ENCODE measurements around the gene PDE10A. TPM values are rescaled to one million over a fixed set of nuclear protein-coding genes. Genes with fewer than 3 reads are reported as not detected.

The PDE10A gene
- total and polyA plus RNA-seq, 2 of the 13 experiments (the other 11 are each of a cell fraction or from before 2014, with no cell fraction given), result not detected

DNA sequence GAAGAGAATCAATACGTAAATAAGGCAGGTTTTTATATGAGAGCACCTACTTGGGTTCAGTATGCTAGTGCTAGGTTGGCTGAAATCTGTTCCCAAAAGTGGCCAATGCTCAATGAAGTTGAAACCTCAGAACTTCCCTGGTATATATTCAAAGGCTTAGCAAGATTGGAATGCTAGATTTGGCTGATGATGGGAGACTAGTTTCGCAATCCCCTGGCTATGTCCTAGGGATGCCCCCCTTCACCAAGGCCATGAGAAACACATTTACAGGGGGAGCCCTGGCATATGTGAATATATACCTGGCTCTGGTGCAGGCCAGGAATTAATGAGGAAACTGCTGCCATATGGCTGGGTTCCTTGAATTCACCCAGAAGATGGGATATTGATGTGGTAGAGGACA lies 211.2 kb downstream of the PDE10A start:
- FAIRE-seq, result no peak
- TF ChIP-seq CEBPB (IDR thresholded peaks at IDR 0.05; ENCODE audit: borderline replicate concordance, low read depth, low read length), result peak; percentile 29; the same call in 1 of the 2 replicates
- TF ChIP-seq CHD2 (IDR thresholded peaks at IDR 0.05; ENCODE audit: low read depth, low read length), result no peak
- in situ Hi-C loops (cut with HindIII; ENCODE audit: extremely low pct_ligation_motif_present, low pct_unique_long_range_greater_than_20kb) (no loop called here), intact Hi-C loops (cut with micrococcal nuclease; ENCODE audit: unreplicated experiment) (no loop called here)
- no peak overlapping the region for H2AFZ ChIP-seq (ENCODE audit: low read length)
- H3K27ac ChIP-seq (ENCODE audit: extremely low read length, insufficient read depth, low read length), result no peak overlapping the region
- no peak overlapping the region for H3K4me3 ChIP-seq (replicated peaks in 1 of 3; ENCODE audit: insufficient read depth in 1 of 3, low read depth in 2 of 3, low read length in 3 of 3)
- POLR2A ChIA-PET, result no interaction called here
- no peak overlapping the region for H3K4me2 ChIP-seq (ENCODE audit: low read depth, low read length)
- no peaks in the 10 kb centered on the region for H3K79me2 ChIP-seq (ENCODE audit: insufficient read depth, low read length)
- H4K20me1 ChIP-seq (ENCODE audit: insufficient read depth, low read length), result no peaks in the 10 kb centered on the region
- no peak for ATAC-seq
- no peak overlapping the region for H3K9ac ChIP-seq (ENCODE audit: insufficient read depth, low read depth, low read length)
- BruUV-seq (replicated peaks), result no TSS peak
- no peak for DNase-seq (ENCODE audit: low spot score)
- H3K4me1 ChIP-seq (ENCODE audit: insufficient read depth, low read length), result no peaks in the 10 kb centered on the region
- peaks cover 0 to 2% of the 10 kb centered on the region in 2 experiments; a peak in 1 of 5 replicates for H3K27me3 ChIP-seq (ENCODE audit: control insufficient read depth in 1 of 2, insufficient read depth in 2 of 2, low read length in 2 of 2)
- H3K36me3 ChIP-seq (replicated peaks in 1 of 2; ENCODE audit: control insufficient read depth in 1 of 2, insufficient read depth in 2 of 2, low read length in 2 of 2), result no peaks in the 10 kb centered on the region
- H3K9me3 ChIP-seq (ENCODE audit: low read length), result no peaks in the 10 kb centered on the region
- CTCF ChIA-PET (ENCODE audit: low intra/inter-chr PET ratio, low total read pairs), result no interaction called here
- WGBS (ENCODE audit: low lambda C conversion rate), result 9% methylated on average over 2 of the region's 2 CpGs

DNA sequence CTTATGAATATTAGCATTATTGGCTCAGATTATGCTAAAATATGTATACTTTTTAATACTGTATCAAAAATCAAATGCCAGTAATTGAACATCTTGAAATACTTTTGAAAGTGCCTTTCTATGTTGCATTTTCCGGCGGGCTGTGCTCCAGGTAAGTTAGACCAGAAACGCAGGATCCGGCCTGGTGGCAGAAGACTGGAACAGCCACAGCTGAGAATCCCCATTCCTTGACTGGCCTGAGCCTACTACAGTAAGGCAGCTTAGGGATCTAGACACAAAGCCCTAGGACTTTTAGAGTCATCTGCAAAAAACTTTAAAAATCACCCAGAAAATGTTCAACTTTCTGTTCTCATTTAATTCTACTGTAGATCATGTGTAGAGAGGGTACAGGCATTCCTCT lies 214.8 kb downstream of the PDE10A start:
- no peaks in the 10 kb centered on the region for H3K79me2 ChIP-seq (ENCODE audit: insufficient read depth, low read length)
- H3K36me3 ChIP-seq (replicated peaks in 1 of 2; ENCODE audit: control insufficient read depth in 1 of 2, insufficient read depth in 2 of 2, low read length in 2 of 2), result no peaks in the 10 kb centered on the region
- FAIRE-seq, result no peak
- peak; percentile 73 for ATAC-seq
- WGBS (ENCODE audit: low lambda C conversion rate), result 17% methylated on average over 4 of the region's 4 CpGs
- ChIA-PET POLR2A (no interaction called here), CTCF (ENCODE audit: low intra/inter-chr PET ratio, low total read pairs) (no interaction called here)
- peaks cover 9% of the 10 kb centered on the region for H3K9me3 ChIP-seq (ENCODE audit: low read length)
- H3K9ac ChIP-seq (ENCODE audit: insufficient read depth, low read depth, low read length), result no peak overlapping the region
- no peaks in the 10 kb centered on the region for H4K20me1 ChIP-seq (ENCODE audit: insufficient read depth, low read length)
- no peak overlapping the region for H3K27ac ChIP-seq (ENCODE audit: extremely low read length, insufficient read depth, low read length)
- DNase-seq (ENCODE audit: low spot score), result no peak
- H3K4me2 ChIP-seq (ENCODE audit: low read depth, low read length), result no peak overlapping the region
- peaks cover 0 to 2% of the 10 kb centered on the region in 2 experiments; a peak in 1 of 5 replicates for H3K27me3 ChIP-seq (ENCODE audit: control insufficient read depth in 1 of 2, insufficient read depth in 2 of 2, low read length in 2 of 2)
- BruUV-seq (replicated peaks), result no TSS peak
- in situ Hi-C loops (cut with HindIII; ENCODE audit: extremely low pct_ligation_motif_present, low pct_unique_long_range_greater_than_20kb), result no loop called here
- TF ChIP-seq U2AF2 (IDR thresholded peaks at IDR 0.05; ENCODE audit: low read depth, low read length), result no peak
- TF ChIP-seq ZNF883 (CRISPR knock-in tag; IDR thresholded peaks at IDR 0.05; ENCODE audit: not compliant biosample characterization), result no peak
- TF ChIP-seq, protein P1, sequence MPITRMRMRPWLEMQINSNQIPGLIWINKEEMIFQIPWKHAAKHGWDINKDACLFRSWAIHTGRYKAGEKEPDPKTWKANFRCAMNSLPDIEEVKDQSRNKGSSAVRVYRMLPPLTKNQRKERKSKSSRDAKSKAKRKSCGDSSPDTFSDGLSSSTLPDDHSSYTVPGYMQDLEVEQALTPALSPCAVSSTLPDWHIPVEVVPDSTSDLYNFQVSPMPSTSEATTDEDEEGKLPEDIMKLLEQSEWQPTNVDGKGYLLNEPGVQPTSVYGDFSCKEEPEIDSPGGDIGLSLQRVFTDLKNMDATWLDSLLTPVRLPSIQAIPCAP (CRISPR knock-in tag; IDR thresholded peaks at IDR 0.05; ENCODE audit: low read depth), result no peak
- TF ChIP-seq ZNF850 (CRISPR knock-in tag; conservative IDR thresholded peaks at IDR 0.05), result no peak
- TF ChIP-seq, protein P2, sequence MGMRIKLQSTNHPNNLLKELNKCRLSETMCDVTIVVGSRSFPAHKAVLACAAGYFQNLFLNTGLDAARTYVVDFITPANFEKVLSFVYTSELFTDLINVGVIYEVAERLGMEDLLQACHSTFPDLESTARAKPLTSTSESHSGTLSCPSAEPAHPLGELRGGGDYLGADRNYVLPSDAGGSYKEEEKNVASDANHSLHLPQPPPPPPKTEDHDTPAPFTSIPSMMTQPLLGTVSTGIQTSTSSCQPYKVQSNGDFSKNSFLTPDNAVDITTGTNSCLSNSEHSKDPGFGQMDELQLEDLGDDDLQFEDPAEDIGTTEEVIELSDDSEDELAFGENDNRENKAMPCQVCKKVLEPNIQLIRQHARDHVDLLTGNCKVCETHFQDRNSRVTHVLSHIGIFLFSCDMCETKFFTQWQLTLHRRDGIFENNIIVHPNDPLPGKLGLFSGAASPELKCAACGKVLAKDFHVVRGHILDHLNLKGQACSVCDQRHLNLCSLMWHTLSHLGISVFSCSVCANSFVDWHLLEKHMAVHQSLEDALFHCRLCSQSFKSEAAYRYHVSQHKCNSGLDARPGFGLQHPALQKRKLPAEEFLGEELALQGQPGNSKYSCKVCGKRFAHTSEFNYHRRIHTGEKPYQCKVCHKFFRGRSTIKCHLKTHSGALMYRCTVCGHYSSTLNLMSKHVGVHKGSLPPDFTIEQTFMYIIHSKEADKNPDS (CRISPR knock-in tag; IDR thresholded peaks at IDR 0.05), result no peak
- no peak for TF ChIP-seq POLR2A (IDR thresholded peaks at IDR 0.05; ENCODE audit: insufficient read depth in 1 of 2, low read depth in 2 of 2, low read length in 2 of 2)
- no peak for TF ChIP-seq ZNF510 (CRISPR knock-in tag; IDR thresholded peaks at IDR 0.05; ENCODE audit: low read depth)
- TF ChIP-seq ZNF572 (CRISPR knock-in tag; IDR thresholded peaks at IDR 0.05), result no peak
- TF ChIP-seq, protein P3, sequence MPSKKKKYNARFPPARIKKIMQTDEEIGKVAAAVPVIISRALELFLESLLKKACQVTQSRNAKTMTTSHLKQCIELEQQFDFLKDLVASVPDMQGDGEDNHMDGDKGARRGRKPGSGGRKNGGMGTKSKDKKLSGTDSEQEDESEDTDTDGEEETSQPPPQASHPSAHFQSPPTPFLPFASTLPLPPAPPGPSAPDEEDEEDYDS (CRISPR knock-in tag; IDR thresholded peaks at IDR 0.05), result no peak
- TF ChIP-seq, protein P4, sequence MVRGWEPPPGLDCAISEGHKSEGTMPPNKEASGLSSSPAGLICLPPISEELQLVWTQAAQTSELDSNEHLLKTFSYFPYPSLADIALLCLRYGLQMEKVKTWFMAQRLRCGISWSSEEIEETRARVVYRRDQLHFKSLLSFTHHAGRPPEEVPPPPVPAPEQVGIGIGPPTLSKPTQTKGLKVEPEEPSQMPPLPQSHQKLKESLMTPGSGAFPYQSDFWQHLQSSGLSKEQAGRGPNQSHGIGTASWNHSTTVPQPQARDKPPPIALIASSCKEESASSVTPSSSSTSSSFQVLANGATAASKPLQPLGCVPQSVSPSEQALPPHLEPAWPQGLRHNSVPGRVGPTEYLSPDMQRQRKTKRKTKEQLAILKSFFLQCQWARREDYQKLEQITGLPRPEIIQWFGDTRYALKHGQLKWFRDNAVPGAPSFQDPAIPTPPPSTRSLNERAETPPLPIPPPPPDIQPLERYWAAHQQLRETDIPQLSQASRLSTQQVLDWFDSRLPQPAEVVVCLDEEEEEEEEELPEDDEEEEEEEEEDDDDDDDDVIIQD (CRISPR knock-in tag; IDR thresholded peaks at IDR 0.05; ENCODE audit: low read depth), result no peak
- TF ChIP-seq ZNF44 (CRISPR knock-in tag; IDR thresholded peaks at IDR 0.05), result no peak
- TF ChIP-seq CBFB (CRISPR knock-in tag; IDR thresholded peaks at IDR 0.05), result no peak
- no peaks in the 10 kb centered on the region for H3K4me1 ChIP-seq (ENCODE audit: insufficient read depth, low read length)
- intact Hi-C loops (cut with micrococcal nuclease; ENCODE audit: unreplicated experiment), result no loop called here
- no peak overlapping the region for H2AFZ ChIP-seq (ENCODE audit: low read length)
- H3K4me3 ChIP-seq (replicated peaks in 1 of 3; ENCODE audit: insufficient read depth in 1 of 3, low read depth in 2 of 3, low read length in 3 of 3), result no peak overlapping the region

Data from HepG2 (cell line).